ENCODE measurements around the gene ZNF213.

GRCh38 chr16:3143189-3143588 is 8.4 kb downstream of the ZNF213 start:
- no peak for TF ChIP-seq FOXA1 (IDR thresholded peaks at IDR 0.05)
- no peak for TF ChIP-seq SP1 (IDR thresholded peaks at IDR 0.05)
- TF ChIP-seq HDGF (IDR thresholded peaks at IDR 0.05; ENCODE audit: borderline replicate concordance): no peak
- no peak for TF ChIP-seq TARDBP (IDR thresholded peaks at IDR 0.05)
- TF ChIP-seq SUZ12 (IDR thresholded peaks at IDR 0.05): no peak
- no peak for TF ChIP-seq ARNT (IDR thresholded peaks at IDR 0.05)
- no peak for TF ChIP-seq NFRKB (IDR thresholded peaks at IDR 0.05)
- no peak for TF ChIP-seq ELF4 (IDR thresholded peaks at IDR 0.05)
- TF ChIP-seq BHLHE40 (IDR thresholded peaks at IDR 0.05; ENCODE audit: borderline replicate concordance): no peak
- no peak for TF ChIP-seq LEF1 (IDR thresholded peaks at IDR 0.05; ENCODE audit: borderline replicate concordance)
- no peak for TF ChIP-seq L3MBTL2 (conservative IDR thresholded peaks at IDR 0.05)
- TF ChIP-seq FOXK2 (IDR thresholded peaks at IDR 0.05): no peak
- TF ChIP-seq CTBP1 (IDR thresholded peaks at IDR 0.05; ENCODE audit: borderline replicate concordance): no peak

Measured in HEK293T (cell line).